HG03097 (cell line): Measurements from ENCODE around the gene CRADD.

Experiments
- ATAC-seq: cut with Tn5 transposase; IDR thresholded peaks from one replicate; pipeline ENCODE4 v1.9.1; 2021; ENCODE audit not compliant: unreplicated experiment, low FRiP score

The CRADD gene

GRCh38 chr12:93802698-93803423, 125.7 kb downstream of the CRADD start:
- no peak for ATAC-seq

- ATAC-seq: no peak
Measured at GRCh38 chr12:93803424-93803807, 126.2 kb downstream of the CRADD start.

GRCh38 chr12:93804392-93805179, 127.4 kb downstream of the CRADD start:
- no peak for ATAC-seq

- no peak for ATAC-seq
Measured at GRCh38 chr12:93805736-93806141, 128.6 kb downstream of the CRADD start.

- no peak for ATAC-seq
Measured at GRCh38 chr12:93807354-93807753, 130.2 kb downstream of the CRADD start.

GRCh38 chr12:93808169-93808899, 131.2 kb downstream of the CRADD start:
- ATAC-seq: no peak

- ATAC-seq: no peak
Measured at GRCh38 chr12:93812626-93813025, 135.5 kb downstream of the CRADD start.

- no peak for ATAC-seq
Measured at GRCh38 chr12:93813186-93813585, 136.0 kb downstream of the CRADD start.

- no peak for ATAC-seq
Measured at GRCh38 chr12:93813972-93814821, 137.0 kb downstream of the CRADD start.

GRCh38 chr12:93818488-93819049, 141.4 kb downstream of the CRADD start:
- ATAC-seq: no peak

GRCh38 chr12:93819050-93819491, 141.9 kb downstream of the CRADD start:
- no peak for ATAC-seq

GRCh38 chr12:93823616-93824391, 146.6 kb downstream of the CRADD start:
- ATAC-seq: no peak

- ATAC-seq: no peak
Measured at GRCh38 chr12:93824514-93825500, 147.6 kb downstream of the CRADD start.

- ATAC-seq: no peak
Measured at GRCh38 chr12:93825501-93825888, 148.3 kb downstream of the CRADD start.

- no peak for ATAC-seq
Measured at GRCh38 chr12:93825931-93826555, 148.9 kb downstream of the CRADD start.

- ATAC-seq: no peak
Measured at GRCh38 chr12:93827179-93827578, 150.0 kb downstream of the CRADD start.

GRCh38 chr12:93827669-93828068, 150.5 kb downstream of the CRADD start:
- no peak for ATAC-seq

GRCh38 chr12:93829016-93829415, 151.8 kb downstream of the CRADD start:
- no peak for ATAC-seq
